K562 (cell line): ENCODE data around the gene VWF.

ENCODE experiments used
- CREM ChIP-seq: IDR thresholded peaks from 2 replicates; pipeline ENCODE4 v1.6.1; 2014; ENCODE audit warnings: antibody characterized with exemption, low read depth
- GTF2E2 ChIP-seq: fragments of 200-800 bp; sonication (Bioruptor generic); IDR thresholded peaks from 2 replicates; pipeline ENCODE4 v1.6.1; 2016; ENCODE audit warnings: missing genetic modification characterization, missing compliant biosample characterization
- KAT2B ChIP-seq: IDR thresholded peaks from one replicate; pipeline ENCODE4 v1.6.1; 2012; ENCODE audit warnings: low read depth, mild to moderate bottlenecking, control low read depth, inconsistent platforms, low read length, moderate library complexity
- ZNF263 ChIP-seq: sonication (generic); formaldehyde crosslinking; IDR thresholded peaks from 2 replicates; pipeline ENCODE4 v1.8.0; 2022; ENCODE audit warnings: mild to moderate bottlenecking, missing genetic modification reagents, borderline replicate concordance
- TF ChIP-seq, protein P1 (sequence below), 2 experiments: IDR thresholded peaks; 2 replicates each; pipeline ENCODE4 v1.6.1; 2012; ENCODE audit warnings: improper control_type of control experiment in 2 of 2, low read depth in 2 of 2, low read length in 2 of 2, borderline replicate concordance in 1 of 2
- TF ChIP-seq, protein P2 (sequence below): sonication (generic); formaldehyde crosslinking; IDR thresholded peaks from 2 replicates; pipeline ENCODE4 v1.8.0; 2023; ENCODE audit warnings: mild to moderate bottlenecking, missing genetic modification reagents

DNA sequence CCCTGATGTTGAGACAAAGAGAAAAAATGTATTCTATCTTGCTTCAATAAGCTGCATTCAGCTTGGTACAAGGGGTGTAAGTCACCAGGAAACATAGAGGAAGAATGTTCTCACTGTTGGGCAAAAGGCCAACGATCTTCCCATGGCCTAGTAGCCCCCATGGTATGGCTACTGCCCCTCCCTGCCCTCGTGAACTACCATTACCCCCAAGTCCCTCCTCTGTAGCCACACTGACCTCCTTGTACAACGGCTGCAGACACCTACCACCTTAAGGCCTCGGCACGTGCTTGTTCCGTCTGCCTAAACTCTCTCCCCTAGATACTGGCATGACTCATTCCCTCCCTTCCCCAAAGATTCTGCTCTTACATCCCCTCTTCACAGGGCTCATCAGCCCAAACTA, 97.5 kb downstream of the VWF start:
- no peak for TF ChIP-seq KAT2B
- TF ChIP-seq, protein P1, sequence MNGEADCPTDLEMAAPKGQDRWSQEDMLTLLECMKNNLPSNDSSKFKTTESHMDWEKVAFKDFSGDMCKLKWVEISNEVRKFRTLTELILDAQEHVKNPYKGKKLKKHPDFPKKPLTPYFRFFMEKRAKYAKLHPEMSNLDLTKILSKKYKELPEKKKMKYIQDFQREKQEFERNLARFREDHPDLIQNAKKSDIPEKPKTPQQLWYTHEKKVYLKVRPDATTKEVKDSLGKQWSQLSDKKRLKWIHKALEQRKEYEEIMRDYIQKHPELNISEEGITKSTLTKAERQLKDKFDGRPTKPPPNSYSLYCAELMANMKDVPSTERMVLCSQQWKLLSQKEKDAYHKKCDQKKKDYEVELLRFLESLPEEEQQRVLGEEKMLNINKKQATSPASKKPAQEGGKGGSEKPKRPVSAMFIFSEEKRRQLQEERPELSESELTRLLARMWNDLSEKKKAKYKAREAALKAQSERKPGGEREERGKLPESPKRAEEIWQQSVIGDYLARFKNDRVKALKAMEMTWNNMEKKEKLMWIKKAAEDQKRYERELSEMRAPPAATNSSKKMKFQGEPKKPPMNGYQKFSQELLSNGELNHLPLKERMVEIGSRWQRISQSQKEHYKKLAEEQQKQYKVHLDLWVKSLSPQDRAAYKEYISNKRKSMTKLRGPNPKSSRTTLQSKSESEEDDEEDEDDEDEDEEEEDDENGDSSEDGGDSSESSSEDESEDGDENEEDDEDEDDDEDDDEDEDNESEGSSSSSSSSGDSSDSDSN (IDR thresholded peaks at IDR 0.05; ENCODE audit: borderline replicate concordance in 1 of 2, low read depth in 2 of 2, low read length in 2 of 2) = no peak
- no peak for TF ChIP-seq CREM
- no peak for TF ChIP-seq ZNF263
- TF ChIP-seq, protein P2, sequence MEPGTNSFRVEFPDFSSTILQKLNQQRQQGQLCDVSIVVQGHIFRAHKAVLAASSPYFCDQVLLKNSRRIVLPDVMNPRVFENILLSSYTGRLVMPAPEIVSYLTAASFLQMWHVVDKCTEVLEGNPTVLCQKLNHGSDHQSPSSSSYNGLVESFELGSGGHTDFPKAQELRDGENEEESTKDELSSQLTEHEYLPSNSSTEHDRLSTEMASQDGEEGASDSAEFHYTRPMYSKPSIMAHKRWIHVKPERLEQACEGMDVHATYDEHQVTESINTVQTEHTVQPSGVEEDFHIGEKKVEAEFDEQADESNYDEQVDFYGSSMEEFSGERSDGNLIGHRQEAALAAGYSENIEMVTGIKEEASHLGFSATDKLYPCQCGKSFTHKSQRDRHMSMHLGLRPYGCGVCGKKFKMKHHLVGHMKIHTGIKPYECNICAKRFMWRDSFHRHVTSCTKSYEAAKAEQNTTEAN = no peak
- TF ChIP-seq GTF2E2 (tag) = no peak
